Prostate gland (tissue), 2 donors: Measurements from ENCODE around the gene ASPSCR1.

ENCODE experiments used
- POLR2A ChIP-seq: fragments of 450-650 bp; IDR thresholded peaks from one replicate; pipeline ENCODE4 v1.6.1; 2016; ENCODE audit warnings: antibody characterized with exemption, mild to moderate bottlenecking
- POLR2AphosphoS5 ChIP-seq: sonication (generic); formaldehyde crosslinking; IDR thresholded peaks from one replicate; pipeline ENCODE4 v1.6.1; 2017; ENCODE audit warnings: antibody characterized with exemption
- TF ChIP-seq, protein P1 (sequence below), 4 experiments: fragments of 200-600 bp in 2 of 4; fragments of 450-650 bp in 2 of 4; sonication (generic) in 2 of 4; IDR thresholded peaks; 1 replicate in 3 of 4; 2 replicates in 1 of 4; pipeline ENCODE4 v1.5.1; 2016 to 2019; ENCODE audit warnings: antibody characterized with exemption in 4 of 4, mild to moderate bottlenecking in 2 of 4, moderate library complexity in 2 of 4

DNA sequence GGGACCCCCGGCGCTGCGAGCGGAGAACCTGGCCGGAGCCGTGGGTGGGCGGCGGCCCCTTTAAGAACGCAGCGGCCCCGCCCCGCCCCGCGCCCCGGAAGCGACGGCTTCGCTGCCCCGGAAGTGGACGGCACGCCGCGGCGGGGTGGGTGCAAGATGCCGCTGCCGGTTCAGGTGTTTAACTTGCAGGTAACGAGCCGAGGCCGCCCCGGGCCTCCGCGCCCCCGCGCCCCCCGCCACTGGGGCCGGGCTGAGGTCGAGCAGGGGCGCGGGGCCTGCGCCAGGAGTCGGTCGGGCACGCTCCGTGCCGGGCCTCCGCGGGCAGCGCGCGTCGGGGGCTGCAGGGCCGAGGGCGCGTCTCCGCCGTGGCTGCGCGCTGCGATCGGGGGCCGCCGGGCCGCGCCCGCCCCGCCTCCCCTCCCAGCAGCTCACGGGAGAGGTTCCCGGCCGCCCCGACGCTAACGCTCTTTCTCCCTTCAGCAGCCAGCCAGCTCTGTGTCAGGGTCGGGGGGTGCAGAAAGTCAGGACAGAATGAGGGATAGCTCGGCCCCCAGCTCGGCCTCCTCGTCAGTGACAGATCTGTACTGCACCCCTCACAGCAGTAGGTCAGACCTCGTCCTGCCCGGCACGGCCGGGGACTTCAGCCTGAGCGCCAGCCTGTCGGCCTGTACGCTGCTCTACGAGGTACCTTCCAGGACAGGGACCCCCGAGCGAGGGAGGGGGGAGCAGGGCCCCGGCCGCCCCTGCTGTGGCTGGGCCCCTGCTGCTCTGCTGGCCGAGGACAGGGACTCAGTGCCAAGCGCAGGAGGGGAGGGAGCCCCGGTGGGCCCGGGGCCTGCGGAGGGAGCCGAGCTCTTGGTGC, 74.6 kb downstream of the ASPSCR1 start, which contains the start of the genes GPS1 and RFNG:
- peak; percentile 13 for TF ChIP-seq POLR2A
- TF ChIP-seq, protein P1, sequence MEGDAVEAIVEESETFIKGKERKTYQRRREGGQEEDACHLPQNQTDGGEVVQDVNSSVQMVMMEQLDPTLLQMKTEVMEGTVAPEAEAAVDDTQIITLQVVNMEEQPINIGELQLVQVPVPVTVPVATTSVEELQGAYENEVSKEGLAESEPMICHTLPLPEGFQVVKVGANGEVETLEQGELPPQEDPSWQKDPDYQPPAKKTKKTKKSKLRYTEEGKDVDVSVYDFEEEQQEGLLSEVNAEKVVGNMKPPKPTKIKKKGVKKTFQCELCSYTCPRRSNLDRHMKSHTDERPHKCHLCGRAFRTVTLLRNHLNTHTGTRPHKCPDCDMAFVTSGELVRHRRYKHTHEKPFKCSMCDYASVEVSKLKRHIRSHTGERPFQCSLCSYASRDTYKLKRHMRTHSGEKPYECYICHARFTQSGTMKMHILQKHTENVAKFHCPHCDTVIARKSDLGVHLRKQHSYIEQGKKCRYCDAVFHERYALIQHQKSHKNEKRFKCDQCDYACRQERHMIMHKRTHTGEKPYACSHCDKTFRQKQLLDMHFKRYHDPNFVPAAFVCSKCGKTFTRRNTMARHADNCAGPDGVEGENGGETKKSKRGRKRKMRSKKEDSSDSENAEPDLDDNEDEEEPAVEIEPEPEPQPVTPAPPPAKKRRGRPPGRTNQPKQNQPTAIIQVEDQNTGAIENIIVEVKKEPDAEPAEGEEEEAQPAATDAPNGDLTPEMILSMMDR (IDR thresholded peaks at IDR 0.05): no peak
- peak; percentile 74 for TF ChIP-seq POLR2AphosphoS5
